ENCODE results near the gene CD101.

Gene CD101

GRCh38 chr1:117059334-117059677, 57.7 kb downstream of the CD101 start:
- no peaks in the 10 kb centered on the region for H3K27me3 ChIP-seq (ENCODE audit: insufficient read depth, low read length, poor library complexity)
- TF ChIP-seq CTCF (IDR thresholded peaks at IDR 0.05; ENCODE audit: borderline replicate concordance, extremely low read depth, low read length, poor library complexity, severe bottlenecking) (no peak), EZH2 (IDR thresholded peaks at IDR 0.05; ENCODE audit: borderline replicate concordance, low read depth, low read length, severe bottlenecking) (no peak)
- peak overlapping the region; percentile 87 for H3K9ac ChIP-seq (ENCODE audit: low read depth, low read length)
- peak; percentile 44 for ATAC-seq (ENCODE audit: insufficient read depth, low read depth)
- H3K36me3 ChIP-seq (ENCODE audit: insufficient read depth, low read length), result peaks cover 28% of the 10 kb centered on the region
- H3K27ac ChIP-seq (ENCODE audit: low read length), result peak overlapping the region; percentile 97
- H3K79me2 ChIP-seq (ENCODE audit: insufficient read depth, low read length), result peaks cover 59% of the 10 kb centered on the region
- peak overlapping the region; percentile 76 for H2AFZ ChIP-seq (ENCODE audit: low read depth, low read length)
- H3K4me3 ChIP-seq (ENCODE audit: low read depth in 1 of 2, low read length in 2 of 2), result peak overlapping the region; percentile 23 to 79
- peak; percentile 80 for DNase-seq
- no peaks in the 10 kb centered on the region for H4K20me1 ChIP-seq (ENCODE audit: insufficient read depth, low read length)
- H3K4me1 ChIP-seq (ENCODE audit: insufficient read depth, low read length), result peaks cover 54% of the 10 kb centered on the region
- no peaks in the 10 kb centered on the region for H3K9me3 ChIP-seq (ENCODE audit: insufficient read depth, low read length, severe bottlenecking)
- peak overlapping the region; percentile 66 for H3K4me2 ChIP-seq (ENCODE audit: insufficient read depth, low read length)

GRCh38 chr1:117059678-117060440, 58.3 kb downstream of the CD101 start, which contains the start of gene TTF2:
Gene TTF2, plus strand, starts transcription at chr1:117060326. Its CDS starts 21 bp downstream, at chr1:117060347.
- no peaks in the 10 kb centered on the region for H4K20me1 ChIP-seq (ENCODE audit: insufficient read depth, low read length)
- peak within 1 kb of the TSS; percentile 78 for H2AFZ ChIP-seq (ENCODE audit: low read depth, low read length)
- ATAC-seq (ENCODE audit: insufficient read depth, low read depth), result peak; percentile 92
- H3K4me3 ChIP-seq (ENCODE audit: low read depth in 1 of 2, low read length in 2 of 2), result peak within 1 kb of the TSS; percentile 50 to 79
- peak within 1 kb of the TSS; percentile 97 for H3K27ac ChIP-seq (ENCODE audit: low read length)
- H3K9me3 ChIP-seq (ENCODE audit: insufficient read depth, low read length, severe bottlenecking), result no peaks in the 10 kb centered on the region
- H3K36me3 ChIP-seq (ENCODE audit: insufficient read depth, low read length), result peaks cover 33% of the 10 kb centered on the region
- H3K27me3 ChIP-seq (ENCODE audit: insufficient read depth, low read length, poor library complexity), result no peaks in the 10 kb centered on the region
- peak within 1 kb of the TSS; percentile 87 for H3K9ac ChIP-seq (ENCODE audit: low read depth, low read length)
- peaks cover 64% of the 10 kb centered on the region for H3K79me2 ChIP-seq (ENCODE audit: insufficient read depth, low read length)
- peak; percentile 99 for DNase-seq
- peak within 1 kb of the TSS; percentile 74 for H3K4me2 ChIP-seq (ENCODE audit: insufficient read depth, low read length)
- TF ChIP-seq CTCF (IDR thresholded peaks at IDR 0.05; ENCODE audit: borderline replicate concordance, extremely low read depth, low read length, poor library complexity, severe bottlenecking) (peak; percentile 40), EZH2 (IDR thresholded peaks at IDR 0.05; ENCODE audit: borderline replicate concordance, low read depth, low read length, severe bottlenecking) (no peak)
- peaks cover 56% of the 10 kb centered on the region for H3K4me1 ChIP-seq (ENCODE audit: insufficient read depth, low read length)

- ATAC-seq (ENCODE audit: insufficient read depth, low read depth) (peak; percentile 3; the same call in 2 of the 3 replicates), DNase-seq (peak; percentile 41)
- Histone ChIP-seq H2AFZ (ENCODE audit: low read depth, low read length) (peak overlapping the region; percentile 78), H3K9me3 (ENCODE audit: insufficient read depth, low read length, severe bottlenecking) (no peaks in the 10 kb centered on the region), H3K4me2 (ENCODE audit: insufficient read depth, low read length) (peak overlapping the region; percentile 74), H3K4me3 (ENCODE audit: low read depth in 1 of 2, low read length in 2 of 2) (peak overlapping the region; percentile 50 to 79), H4K20me1 (ENCODE audit: insufficient read depth, low read length) (no peaks in the 10 kb centered on the region), H3K79me2 (ENCODE audit: insufficient read depth, low read length) (peaks cover 70% of the 10 kb centered on the region), H3K27me3 (ENCODE audit: insufficient read depth, low read length, poor library complexity) (no peaks in the 10 kb centered on the region), H3K36me3 (ENCODE audit: insufficient read depth, low read length) (peaks cover 40% of the 10 kb centered on the region), H3K27ac (ENCODE audit: low read length) (peak overlapping the region; percentile 81), H3K4me1 (ENCODE audit: insufficient read depth, low read length) (peaks cover 56% of the 10 kb centered on the region), H3K9ac (ENCODE audit: low read depth, low read length) (peak overlapping the region; percentile 87)
- TF ChIP-seq EZH2 (IDR thresholded peaks at IDR 0.05; ENCODE audit: borderline replicate concordance, low read depth, low read length, severe bottlenecking), result no peak
- TF ChIP-seq CTCF (IDR thresholded peaks at IDR 0.05; ENCODE audit: borderline replicate concordance, extremely low read depth, low read length, poor library complexity, severe bottlenecking), result no peak
These were observed 59.1 kb downstream of the CD101 start for GRCh38 chr1:117060441-117061317.

Measured in DND-41 (cell line).